Inflammatory macrophage (primary cell): Measurements from ENCODE around the gene USHBP1.
A peak's percentile ranks its signal among the peaks of the same experiment; 100 is the strongest.
"Not testable (repeated sequence)": the region's sequence is repeated elsewhere in the genome, so short reads cannot be mapped to it uniquely, and the experiment has no call there.

Experiments
- DNase-seq, 2 donors: peaks; one replicate each; pipeline ENCODE4 v3.0.0-alpha.2; 2020 to 2022

Gene USHBP1

DNA sequence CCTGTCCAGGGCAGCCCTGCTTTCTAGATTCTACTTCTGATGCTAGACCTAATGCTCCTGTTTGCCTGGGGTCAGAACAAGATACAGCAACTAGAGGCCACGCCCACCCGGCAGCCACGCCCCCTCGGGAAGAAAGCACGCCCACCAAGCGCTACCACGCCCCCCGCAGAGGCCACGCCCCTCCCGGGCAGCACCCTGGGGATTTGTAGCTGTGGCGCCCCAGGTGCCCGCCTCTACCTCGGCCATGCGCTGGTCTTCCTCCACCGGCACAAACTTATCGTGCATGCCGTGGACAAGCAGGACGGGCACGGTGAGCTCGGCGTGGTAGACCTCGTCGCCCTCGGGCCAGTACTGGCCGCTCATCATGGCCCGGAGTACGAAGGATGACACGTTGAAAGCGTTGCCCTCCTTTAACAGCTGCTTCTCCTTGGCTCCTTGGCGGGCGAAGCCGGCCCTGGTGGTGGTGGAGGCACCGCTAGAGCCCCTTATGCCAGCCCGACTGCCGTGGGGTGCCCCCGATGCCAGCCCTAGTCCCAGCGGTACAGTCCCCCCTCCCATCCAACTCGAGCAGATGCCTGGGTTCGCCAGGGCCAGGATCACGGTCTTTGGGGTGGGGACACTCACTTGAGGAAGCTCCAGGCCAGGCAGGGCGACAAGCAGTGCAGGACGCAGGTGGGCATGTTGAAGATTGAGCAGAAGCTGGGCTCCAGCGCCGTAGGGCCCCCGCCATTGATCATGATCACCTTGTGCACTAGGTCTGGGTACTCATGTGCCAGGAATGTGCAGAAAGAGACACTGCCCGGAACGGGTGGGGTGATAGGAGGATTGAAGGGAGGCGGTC, 29.7 kb upstream of the USHBP1 start:
- peak in 1 of 2 donors; percentile 18 for DNase-seq

DNA sequence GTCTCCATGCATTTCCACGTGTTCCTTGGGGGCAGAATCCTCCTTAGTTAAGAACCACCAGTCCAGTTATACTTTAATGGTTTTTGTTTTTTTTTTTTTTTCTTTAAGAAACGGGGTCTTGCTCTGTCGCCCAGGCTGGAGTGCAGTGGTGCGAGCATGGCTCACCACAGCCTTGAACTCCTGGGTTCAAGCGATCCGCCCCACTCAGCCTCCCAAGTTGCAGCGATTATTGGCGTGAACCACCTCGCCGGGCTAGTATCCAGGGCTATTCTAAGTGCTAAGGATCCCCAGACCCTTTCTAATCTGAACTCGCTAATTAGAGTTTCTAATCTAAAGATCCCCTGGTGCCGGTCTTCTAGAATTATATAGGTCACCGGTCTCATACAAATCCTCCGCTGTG, 29.1 kb upstream of the USHBP1 start:
- no peak for DNase-seq

DNA sequence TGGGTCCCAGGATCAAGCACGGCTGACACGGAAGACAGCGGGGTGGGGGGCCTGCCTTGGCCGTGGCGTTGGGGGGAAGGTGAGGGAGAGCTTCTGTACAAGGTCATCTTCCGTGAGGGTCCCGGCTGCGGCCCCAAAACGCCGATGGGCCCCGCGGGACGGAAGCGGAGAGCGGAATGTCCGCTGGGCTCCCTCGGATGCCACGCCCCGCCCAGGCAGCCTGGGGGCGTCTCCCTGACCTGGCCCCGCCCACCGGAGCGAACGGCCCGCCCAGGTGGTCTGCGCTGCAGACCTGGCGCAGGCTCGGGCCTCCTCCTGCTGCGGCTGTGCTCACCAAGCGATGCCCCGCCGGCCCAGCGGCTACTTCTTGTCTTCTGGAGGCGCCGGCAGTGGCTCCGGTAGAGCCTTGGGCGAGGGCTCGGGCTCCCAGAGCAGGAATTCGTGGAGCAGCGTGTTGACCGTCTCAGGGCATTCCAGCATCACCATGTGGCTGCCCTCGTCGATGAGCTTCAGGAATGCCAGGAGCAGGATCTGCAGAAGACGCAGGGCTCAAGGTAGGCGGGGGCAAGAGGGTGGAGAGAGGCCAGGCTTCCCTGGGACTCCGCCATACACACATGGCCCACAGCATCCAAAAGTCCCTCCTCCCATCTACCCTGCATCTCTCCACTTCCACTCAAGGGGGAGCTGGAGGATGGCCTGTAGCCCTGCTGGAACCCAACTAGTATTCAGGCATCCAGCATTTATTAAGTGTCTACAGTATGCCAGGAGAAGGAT, 27.9 kb upstream of the USHBP1 start:
- DNase-seq, result peak; percentile 85 to 89

- peak; percentile 73 to 87 for DNase-seq
Observed at GRCh38 chr19:17289489-17289888, 24.9 kb upstream of the USHBP1 start.

GRCh38 chr19:17286752-17287151, 22.2 kb upstream of the USHBP1 start:
- DNase-seq, result no peak

- no peak for DNase-seq
Observed at GRCh38 chr19:17286263-17286662, 21.7 kb upstream of the USHBP1 start.

- DNase-seq, result no peak
Observed at GRCh38 chr19:17285415-17286135, 21.0 kb upstream of the USHBP1 start.

GRCh38 chr19:17283504-17283996, 19.0 kb upstream of the USHBP1 start:
- no peak for DNase-seq

DNA sequence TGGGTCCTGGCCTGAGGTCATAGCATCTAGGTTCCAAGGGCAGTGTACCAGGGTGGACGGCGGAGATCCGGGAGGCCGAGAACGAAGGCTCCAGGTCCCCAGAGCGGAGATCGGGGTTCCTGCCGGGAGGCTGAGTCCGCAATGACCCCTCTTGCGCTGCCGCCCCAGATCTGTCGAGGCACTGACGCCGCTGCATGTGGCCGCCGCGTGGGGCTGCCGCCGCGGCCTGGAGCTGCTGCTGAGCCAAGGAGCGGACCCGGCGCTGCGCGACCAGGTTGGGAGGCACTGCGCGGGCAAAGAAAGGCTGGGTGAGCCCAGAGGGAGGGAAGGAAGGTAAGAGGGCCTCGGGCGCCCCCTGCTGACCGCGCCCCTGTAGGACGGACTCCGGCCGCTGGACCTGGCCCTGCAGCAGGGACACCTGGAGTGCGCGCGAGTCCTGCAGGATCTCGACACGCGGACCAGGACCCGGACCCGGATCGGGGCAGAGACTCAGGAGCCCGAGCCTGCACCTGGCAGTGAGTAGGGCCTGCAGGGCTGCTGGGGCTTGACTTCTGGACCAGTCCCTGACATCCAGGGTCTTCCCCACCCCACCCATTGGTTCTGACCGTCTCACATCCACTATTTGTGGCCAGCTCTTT, 18.1 kb upstream of the USHBP1 start:
- DNase-seq, result peak; percentile 72 to 73

- DNase-seq, result peak; percentile 70 to 80
Observed at GRCh38 chr19:17281391-17282304, 17.1 kb upstream of the USHBP1 start, which contains the start of gene ANKLE1. TSS of gene ANKLE1 (plus strand) at chr19:17281901. CDS start at chr19:17281921, 20 bp downstream.

DNA sequence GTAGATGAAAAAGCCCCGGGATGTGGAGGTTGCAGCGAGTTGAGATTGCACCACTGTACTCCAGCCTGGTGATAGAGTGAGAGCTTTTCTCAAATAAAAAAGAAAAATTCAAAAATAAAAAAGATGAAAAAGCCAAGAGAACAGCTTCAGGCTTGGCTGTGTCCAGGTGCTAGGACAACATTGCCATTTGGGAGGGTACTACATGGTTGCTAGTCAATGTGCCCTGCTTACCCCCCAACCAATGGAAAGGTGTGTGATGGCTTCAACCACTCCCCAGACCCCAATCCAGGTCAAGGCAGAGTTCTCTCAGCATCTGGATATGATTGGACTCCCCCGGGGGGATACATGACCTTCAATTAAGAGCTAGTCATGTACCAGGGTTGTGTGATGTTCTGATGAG, 14.9 kb upstream of the USHBP1 start:
- DNase-seq, result no peak

- DNase-seq, result no peak
Observed at GRCh38 chr19:17275441-17276175, 11.1 kb upstream of the USHBP1 start.

- DNase-seq, result not testable (repeated sequence)
Observed at GRCh38 chr19:17274892-17275291, 10.3 kb upstream of the USHBP1 start.

- no peak for DNase-seq
Observed at GRCh38 chr19:17268754-17269153, 4.2 kb upstream of the USHBP1 start.

DNA sequence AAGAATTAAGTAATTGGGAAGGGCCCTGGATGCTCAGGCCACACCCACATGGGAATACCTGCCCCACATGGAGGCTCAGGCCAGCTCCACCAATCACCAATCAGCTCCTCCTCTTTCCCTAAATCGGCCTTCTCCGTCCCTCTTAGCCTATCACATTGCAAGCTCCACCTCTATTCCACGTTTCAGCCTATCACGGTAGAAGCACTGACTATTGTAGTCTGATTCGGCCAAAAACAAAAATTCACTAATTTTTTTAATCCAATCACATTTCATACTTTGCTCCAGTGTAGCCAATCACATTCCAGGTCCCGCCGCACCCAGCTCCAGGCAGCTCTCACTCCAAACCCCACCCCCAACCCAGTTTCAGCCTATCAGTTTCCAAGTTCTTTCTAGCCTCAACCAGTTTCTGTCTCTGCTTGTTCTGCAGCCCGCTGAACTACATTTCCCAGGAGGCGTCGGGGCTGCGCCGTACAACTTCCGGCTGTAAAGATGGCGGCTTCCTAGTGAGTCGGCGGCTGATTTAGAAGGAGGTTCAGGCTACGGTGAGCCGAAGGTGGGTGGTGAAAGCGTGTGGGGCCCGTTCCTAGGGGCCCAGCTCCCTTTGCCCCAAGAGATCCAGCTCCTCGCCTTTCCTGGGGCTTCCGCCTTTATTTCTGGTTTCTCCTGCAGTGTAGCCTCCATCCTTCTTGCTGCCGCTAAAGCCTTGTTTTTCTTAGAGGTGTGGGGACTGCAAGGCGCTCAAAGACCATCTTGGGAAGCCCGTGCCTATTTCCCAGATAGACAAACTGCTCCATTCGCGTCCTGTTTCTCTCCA, 2.6 kb upstream of the USHBP1 start, which contains the start of gene BABAM1:
Gene BABAM1 (plus strand): TSS at position 469 of the 814 bp plus-strand sequence. CDS start 1,364 bp downstream, outside the sequence.
- DNase-seq, result peak; percentile 98 to 99

GRCh38 chr19:17266589-17266974, 2.0 kb upstream of the USHBP1 start:
- peak in 1 of 2 donors; percentile 6 for DNase-seq

DNA sequence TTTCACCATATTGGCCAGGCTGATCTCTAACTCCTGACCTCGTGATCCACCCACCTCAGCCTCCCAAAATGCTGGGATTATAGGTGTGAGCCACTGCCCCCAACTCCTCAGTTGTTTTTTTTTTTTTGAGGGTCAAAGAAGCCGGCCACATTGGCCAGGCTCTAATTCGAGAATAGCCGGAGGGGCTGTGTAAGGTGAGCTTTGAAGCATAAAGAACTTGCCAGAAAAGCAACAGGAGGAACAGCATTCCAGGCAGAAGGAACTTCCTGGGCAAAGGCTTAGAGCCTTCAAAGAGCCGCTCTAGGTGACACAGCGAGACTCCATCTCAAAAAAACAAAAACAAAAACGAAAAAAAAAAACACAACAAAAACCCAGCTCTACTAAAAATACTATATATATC, 1.5 kb upstream of the USHBP1 start:
- no peak for DNase-seq

DNA sequence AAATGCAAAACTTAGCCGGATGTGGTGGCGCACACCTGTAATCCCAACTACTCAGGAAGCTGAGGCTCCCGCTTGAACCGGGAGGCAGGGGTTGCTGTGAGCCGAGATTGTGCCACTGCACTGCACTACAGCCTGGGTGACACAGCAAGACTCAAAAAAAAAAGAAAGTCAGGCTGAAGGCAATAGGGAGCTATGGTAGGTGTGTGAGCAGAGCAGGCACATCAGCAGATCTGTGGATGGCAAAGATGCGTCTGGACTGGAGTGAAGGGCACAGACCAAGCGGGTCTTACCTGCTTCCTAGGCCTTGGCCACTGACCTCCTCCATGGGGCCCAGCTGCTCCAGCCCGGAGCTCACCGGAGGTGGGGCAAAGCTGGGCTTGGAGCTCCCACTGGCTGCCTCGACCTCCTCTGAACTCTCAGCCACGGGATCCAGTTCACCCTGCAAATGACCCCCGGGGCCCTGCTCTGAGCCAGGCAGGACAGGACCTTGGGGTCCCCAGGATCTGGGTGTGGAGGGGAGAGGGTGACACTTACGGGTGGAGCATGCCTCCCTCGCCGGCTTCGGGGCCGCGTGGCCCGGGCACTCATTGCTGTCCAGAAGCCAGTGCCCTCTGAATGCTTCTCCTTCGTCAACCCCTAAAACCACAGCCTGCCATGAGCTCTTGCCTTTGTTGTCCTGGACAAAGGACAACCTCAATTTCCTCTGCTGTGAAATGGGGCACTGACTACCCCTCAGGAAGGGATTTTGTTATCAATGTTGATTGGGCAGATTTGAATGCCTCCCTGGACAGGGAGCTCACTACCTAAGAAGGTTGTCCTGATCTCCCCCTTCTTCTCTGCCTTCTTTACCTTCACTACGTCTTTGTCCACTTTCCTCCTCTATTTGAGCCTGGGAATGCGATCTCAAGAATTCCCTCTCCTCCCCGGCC, 569 bp downstream of the USHBP1 start:
- no peak for DNase-seq
